Parietal lobe (tissue), 1 donor: ENCODE data around the gene CAVIN3. TPM values are rescaled to one million over a fixed set of nuclear protein-coding genes. Genes with fewer than 3 reads are reported as not detected.

Source experiments
- total RNA-seq: library from RNA; depleted of rRNA; stranded (reverse); fragments of >200 nt; gene quantifications from one replicate; pipeline ENCODE4 v1.2.3, GENCODE V29; 2014

The CAVIN3 gene
- total RNA-seq = 2.2 TPM

GRCh38 chr11:6320411-6321155 lies at the start of gene CAVIN3:
TSS of gene CAVIN3 (minus strand) at chr11:6320501. CDS start at chr11:6320476, 25 bp downstream.

Other genes starting within 250 kb of the CAVIN3 start
- gene OR56B4, start 212.8 kb downstream of the CAVIN3 start, total RNA-seq = not detected
- 0.63 TPM for gene OR52B2, start 150.2 kb downstream of the CAVIN3 start, total RNA-seq
- not detected for gene OR52W1, start 121.3 kb downstream of the CAVIN3 start, total RNA-seq
- not detected for gene C11orf42, start 114.9 kb downstream of the CAVIN3 start, total RNA-seq
- gene FHIP1B, start 85.9 kb downstream of the CAVIN3 start, total RNA-seq = 35.7 TPM
- gene CNGA4, start 81.4 kb downstream of the CAVIN3 start, total RNA-seq = 0.63 TPM
- gene CCKBR, start 60.7 kb downstream of the CAVIN3 start, total RNA-seq = 8.1 TPM
- gene SMPD1, start 70.0 kb upstream of the CAVIN3 start, total RNA-seq = 9.1 TPM
- gene APBB1, start 98.6 kb upstream of the CAVIN3 start, total RNA-seq = 222 TPM
- 9.7 TPM for gene HPX, start 120.5 kb upstream of the CAVIN3 start, total RNA-seq
- gene TRIM3, start 153.4 kb upstream of the CAVIN3 start, total RNA-seq = 109 TPM
- 28.5 TPM for gene ARFIP2, start 160.8 kb upstream of the CAVIN3 start, total RNA-seq
- gene TIMM10B, start 161.0 kb upstream of the CAVIN3 start, total RNA-seq = 39.4 TPM
- 18.5 TPM for gene DNHD1, start 176.8 kb upstream of the CAVIN3 start, total RNA-seq